Neural cell (in vitro differentiated cells): Measurements from ENCODE around the gene VPS41. TPM values are rescaled to one million over a fixed set of nuclear protein-coding genes. Genes with fewer than 3 reads are reported as not detected.

Experiments used
- H2AFZ ChIP-seq: fragments of 200-600, 300-800 bp; sonication (generic), shearing (Covaris generic); 2 replicates; pipeline ENCODE4 v1.6.0; 2014; ENCODE audit warnings: low read depth, mild to moderate bottlenecking, antibody characterized with exemption, low read length, moderate library complexity
- H3F3A ChIP-seq: fragments of 200-600 bp; shearing (Covaris generic); 2 replicates; pipeline ENCODE4 v1.6.1; 2016; ENCODE audit warnings: mild to moderate bottlenecking, moderate library complexity, mixed read lengths, antibody characterized with exemption, low read length; ENCODE audit not compliant: insufficient read depth, poor library complexity, severe bottlenecking
- H3K27ac ChIP-seq: fragments of 200-600, 300-800 bp; sonication (generic), shearing (Covaris generic); 2 replicates; pipeline ENCODE4 v1.5.1; 2014; ENCODE audit warnings: mild to moderate bottlenecking, low read length, moderate library complexity
- H3K27me3 ChIP-seq: fragments of 300-800, 200-600 bp; sonication (generic), shearing (Covaris generic); 2 replicates; pipeline ENCODE4 v1.6.0; 2014; ENCODE audit warnings: mild to moderate bottlenecking, low read depth, low read length, moderate library complexity; ENCODE audit not compliant: insufficient read depth
- H3K36me3 ChIP-seq: fragments of 300-800, 200-600 bp; sonication (generic), shearing (Covaris generic); 2 replicates; pipeline ENCODE4 v1.5.1; 2014; ENCODE audit warnings: mild to moderate bottlenecking, antibody characterized with exemption, low read length, moderate library complexity; ENCODE audit not compliant: insufficient read depth
- H3K4me2 ChIP-seq: fragments of 300-800, 200-600 bp; sonication (generic), shearing (Covaris generic); 2 replicates; pipeline ENCODE4 v1.6.0; 2014; ENCODE audit warnings: mild to moderate bottlenecking, low read length
- H3K4me3 ChIP-seq: fragments of 300-800, 200-600 bp; sonication (generic), shearing (Covaris generic); 2 replicates; pipeline ENCODE4 v1.5.1; 2014; ENCODE audit warnings: mild to moderate bottlenecking, low read length, moderate library complexity
- H3K79me2 ChIP-seq: fragments of 200-600 bp; shearing (Covaris generic); replicated peaks from 2 replicates; pipeline ENCODE4 v1.6.0; 2014; ENCODE audit warnings: mild to moderate bottlenecking, low read length, moderate library complexity; ENCODE audit not compliant: insufficient read depth
- H3K9ac ChIP-seq: fragments of 300-800, 200-600 bp; sonication (generic), shearing (Covaris generic); 2 replicates; pipeline ENCODE4 v1.6.1; 2016; ENCODE audit warnings: mild to moderate bottlenecking, low read length, mixed read lengths
- H3K9me2 ChIP-seq: fragments of 200-600 bp; shearing (Covaris generic); 2 replicates; pipeline ENCODE4 v1.6.1; 2016; ENCODE audit warnings: mild to moderate bottlenecking, low read length, mixed read lengths; ENCODE audit not compliant: insufficient read depth
- H3K9me3 ChIP-seq: fragments of 200-600, 300-800 bp; sonication (generic), shearing (Covaris generic); 2 replicates; pipeline ENCODE4 v1.6.1; 2016; ENCODE audit warnings: mild to moderate bottlenecking, mixed run types, low read length, moderate library complexity, mixed read lengths
- H4K20me1 ChIP-seq: fragments of 200-600 bp; shearing (Covaris generic); 2 replicates; pipeline ENCODE4 v1.6.1; 2016; ENCODE audit warnings: mild to moderate bottlenecking, mixed run types; ENCODE audit not compliant: insufficient read depth
- EP300 ChIP-seq: fragments of 450-650 bp; conservative IDR thresholded peaks from 2 replicates; pipeline ENCODE4 v1.6.1; 2014; ENCODE audit warnings: antibody characterized with exemption, mild to moderate bottlenecking, moderate library complexity; ENCODE audit not compliant: poor library complexity, severe bottlenecking
- EZH2 ChIP-seq: fragments of 200-600, 300-800 bp; shearing (Covaris generic), sonication (generic); IDR thresholded peaks from 2 replicates; pipeline ENCODE4 v1.6.1; 2014; ENCODE audit warnings: antibody characterized with exemption, low read length, borderline replicate concordance, mild to moderate bottlenecking; ENCODE audit not compliant: insufficient read depth, poor library complexity, severe bottlenecking
- MXI1 ChIP-seq: fragments of 450-650 bp; conservative IDR thresholded peaks from 2 replicates; pipeline ENCODE4 v1.6.1; 2014; ENCODE audit warnings: antibody characterized with exemption, mild to moderate bottlenecking; ENCODE audit not compliant: poor library complexity, severe bottlenecking
- POLR2AphosphoS5 ChIP-seq: IDR thresholded peaks from 2 replicates; pipeline ENCODE4 v1.6.1; 2012
- RAD21 ChIP-seq: fragments of 450-650 bp; conservative IDR thresholded peaks from 2 replicates; pipeline ENCODE4 v1.6.1; 2014; ENCODE audit warnings: antibody characterized with exemption, mild to moderate bottlenecking, moderate library complexity
- SMC3 ChIP-seq: fragments of 450-650 bp; conservative IDR thresholded peaks from 2 replicates; pipeline ENCODE4 v1.6.1; 2014; ENCODE audit warnings: antibody characterized with exemption, mild to moderate bottlenecking, moderate library complexity; ENCODE audit not compliant: poor library complexity
- TAF1 ChIP-seq: IDR thresholded peaks from 2 replicates; pipeline ENCODE4 v1.6.1; 2012; ENCODE audit warnings: low read depth
- polyA plus RNA-seq: library from polyadenylated mRNA; depleted of rRNA; stranded (reverse); fragments of >200 nt; gene quantifications from 2 replicates; pipeline ENCODE4 v1.2.3, GENCODE V29; 2014
- TF ChIP-seq, protein P1 (sequence below): IDR thresholded peaks from 2 replicates; pipeline ENCODE4 v1.6.1; 2012; ENCODE audit warnings: borderline replicate concordance
- TF ChIP-seq, protein P2 (sequence below): fragments of 450-650 bp; IDR thresholded peaks from 2 replicates; pipeline ENCODE4 v1.5.1; 2014; ENCODE audit warnings: antibody characterized with exemption, mild to moderate bottlenecking, moderate library complexity; ENCODE audit not compliant: poor library complexity, severe bottlenecking

Gene VPS41
- polyA plus RNA-seq, 1 donor from 2014 or later = 64.0 TPM

DNA sequence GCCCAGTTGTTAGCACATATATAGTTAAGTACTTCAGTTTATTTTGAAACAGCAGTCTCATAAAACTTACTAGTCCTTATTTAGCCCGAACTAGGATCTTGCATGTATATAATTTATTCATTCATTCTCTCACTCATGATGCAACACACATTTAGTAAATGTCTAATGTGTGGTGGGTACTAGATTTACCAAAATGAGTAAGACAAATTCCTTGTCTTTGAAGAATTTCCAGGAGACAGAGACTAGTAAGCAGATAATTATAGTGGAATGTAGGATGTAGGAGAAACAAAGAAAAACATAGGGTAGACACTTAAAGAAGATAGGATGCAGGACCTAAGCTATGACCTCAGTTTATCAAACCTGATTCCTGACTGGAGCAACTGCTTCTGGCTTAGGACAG lies 157.6 kb downstream of the VPS41 start:
- Histone ChIP-seq H3F3A (no peaks in the 10 kb centered on the region), H4K20me1 (no peaks in the 10 kb centered on the region), H3K27ac (no peak overlapping the region), H3K4me2 (no peak overlapping the region), H3K36me3 (no peaks in the 10 kb centered on the region), H3K9me2 (no peaks in the 10 kb centered on the region), H3K79me2 (no peaks in the 10 kb centered on the region), H2AFZ (no peak overlapping the region), H3K27me3 (no peaks in the 10 kb centered on the region), H3K9me3 (no peaks in the 10 kb centered on the region), H3K4me3 (no peak overlapping the region), H3K9ac (no peak overlapping the region)
- TF ChIP-seq EP300 (no peak), POLR2AphosphoS5 (no peak), EZH2 (no peak), TAF1 (no peak), RAD21 (no peak), SMC3 (no peak), MXI1 (no peak)
- TF ChIP-seq, protein P1, sequence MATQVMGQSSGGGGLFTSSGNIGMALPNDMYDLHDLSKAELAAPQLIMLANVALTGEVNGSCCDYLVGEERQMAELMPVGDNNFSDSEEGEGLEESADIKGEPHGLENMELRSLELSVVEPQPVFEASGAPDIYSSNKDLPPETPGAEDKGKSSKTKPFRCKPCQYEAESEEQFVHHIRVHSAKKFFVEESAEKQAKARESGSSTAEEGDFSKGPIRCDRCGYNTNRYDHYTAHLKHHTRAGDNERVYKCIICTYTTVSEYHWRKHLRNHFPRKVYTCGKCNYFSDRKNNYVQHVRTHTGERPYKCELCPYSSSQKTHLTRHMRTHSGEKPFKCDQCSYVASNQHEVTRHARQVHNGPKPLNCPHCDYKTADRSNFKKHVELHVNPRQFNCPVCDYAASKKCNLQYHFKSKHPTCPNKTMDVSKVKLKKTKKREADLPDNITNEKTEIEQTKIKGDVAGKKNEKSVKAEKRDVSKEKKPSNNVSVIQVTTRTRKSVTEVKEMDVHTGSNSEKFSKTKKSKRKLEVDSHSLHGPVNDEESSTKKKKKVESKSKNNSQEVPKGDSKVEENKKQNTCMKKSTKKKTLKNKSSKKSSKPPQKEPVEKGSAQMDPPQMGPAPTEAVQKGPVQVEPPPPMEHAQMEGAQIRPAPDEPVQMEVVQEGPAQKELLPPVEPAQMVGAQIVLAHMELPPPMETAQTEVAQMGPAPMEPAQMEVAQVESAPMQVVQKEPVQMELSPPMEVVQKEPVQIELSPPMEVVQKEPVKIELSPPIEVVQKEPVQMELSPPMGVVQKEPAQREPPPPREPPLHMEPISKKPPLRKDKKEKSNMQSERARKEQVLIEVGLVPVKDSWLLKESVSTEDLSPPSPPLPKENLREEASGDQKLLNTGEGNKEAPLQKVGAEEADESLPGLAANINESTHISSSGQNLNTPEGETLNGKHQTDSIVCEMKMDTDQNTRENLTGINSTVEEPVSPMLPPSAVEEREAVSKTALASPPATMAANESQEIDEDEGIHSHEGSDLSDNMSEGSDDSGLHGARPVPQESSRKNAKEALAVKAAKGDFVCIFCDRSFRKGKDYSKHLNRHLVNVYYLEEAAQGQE = no peak
- TF ChIP-seq, protein P2, sequence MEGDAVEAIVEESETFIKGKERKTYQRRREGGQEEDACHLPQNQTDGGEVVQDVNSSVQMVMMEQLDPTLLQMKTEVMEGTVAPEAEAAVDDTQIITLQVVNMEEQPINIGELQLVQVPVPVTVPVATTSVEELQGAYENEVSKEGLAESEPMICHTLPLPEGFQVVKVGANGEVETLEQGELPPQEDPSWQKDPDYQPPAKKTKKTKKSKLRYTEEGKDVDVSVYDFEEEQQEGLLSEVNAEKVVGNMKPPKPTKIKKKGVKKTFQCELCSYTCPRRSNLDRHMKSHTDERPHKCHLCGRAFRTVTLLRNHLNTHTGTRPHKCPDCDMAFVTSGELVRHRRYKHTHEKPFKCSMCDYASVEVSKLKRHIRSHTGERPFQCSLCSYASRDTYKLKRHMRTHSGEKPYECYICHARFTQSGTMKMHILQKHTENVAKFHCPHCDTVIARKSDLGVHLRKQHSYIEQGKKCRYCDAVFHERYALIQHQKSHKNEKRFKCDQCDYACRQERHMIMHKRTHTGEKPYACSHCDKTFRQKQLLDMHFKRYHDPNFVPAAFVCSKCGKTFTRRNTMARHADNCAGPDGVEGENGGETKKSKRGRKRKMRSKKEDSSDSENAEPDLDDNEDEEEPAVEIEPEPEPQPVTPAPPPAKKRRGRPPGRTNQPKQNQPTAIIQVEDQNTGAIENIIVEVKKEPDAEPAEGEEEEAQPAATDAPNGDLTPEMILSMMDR = no peak

DNA sequence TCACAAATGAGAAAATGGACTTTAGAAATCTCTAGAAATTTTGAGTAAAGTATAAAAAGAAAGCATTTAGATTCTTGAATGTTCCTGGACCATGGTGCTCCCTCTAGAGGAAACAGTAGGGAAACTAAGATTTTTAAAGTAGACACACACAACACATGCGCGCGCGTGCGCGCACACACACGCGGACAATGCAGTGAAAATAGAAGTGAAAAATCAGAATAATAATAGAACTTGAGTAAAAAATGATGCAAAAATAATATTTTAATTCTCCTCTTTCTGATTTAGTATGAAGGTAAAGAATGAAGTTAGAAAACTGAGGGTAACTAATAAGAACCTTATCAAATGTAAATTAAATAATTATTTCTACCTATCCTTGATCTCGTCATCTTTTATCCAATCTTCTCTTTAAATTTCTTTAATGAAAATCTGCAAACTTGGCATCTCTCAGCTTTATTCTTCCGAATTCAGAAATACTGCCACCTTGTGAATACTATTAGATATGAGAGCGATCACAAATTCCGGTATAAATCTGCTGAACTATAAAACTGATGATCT lies 160.9 kb downstream of the VPS41 start:
- no peaks in the 10 kb centered on the region for H3F3A ChIP-seq
- H4K20me1 ChIP-seq = no peaks in the 10 kb centered on the region
- no peaks in the 10 kb centered on the region for H3K9me3 ChIP-seq
- H3K36me3 ChIP-seq = no peaks in the 10 kb centered on the region
- no peak overlapping the region for H3K4me2 ChIP-seq
- H3K9ac ChIP-seq = no peak overlapping the region
- no peaks in the 10 kb centered on the region for H3K9me2 ChIP-seq
- H2AFZ ChIP-seq = no peak overlapping the region
- H3K27ac ChIP-seq = no peak overlapping the region
- H3K4me3 ChIP-seq = no peak overlapping the region
- no peaks in the 10 kb centered on the region for H3K79me2 ChIP-seq
- TF ChIP-seq RAD21 = peak; percentile 34
- no peak for TF ChIP-seq TAF1
- TF ChIP-seq SMC3 = peak; percentile 57
- no peaks in the 10 kb centered on the region for H3K27me3 ChIP-seq
